A673 (cell line): ENCODE data around the gene IKBIP. TPM values are rescaled to one million over a fixed set of nuclear protein-coding genes. Genes with fewer than 3 reads are reported as not detected.

Experiments
- BruUV-seq: library from RNA; stranded (reverse); fragments of 400-500 nt; replicated peaks from 2 replicates; lab custom pipeline; 2021; lab: Mats Ljungman, UMichigan
- CTCF ChIA-PET: fragments of 300-600 bp; sonication (Branson Sonifier 250); formaldehyde crosslinking; loops from one replicate; lab custom pipeline; 2022; ENCODE audit warnings: antibody characterized with exemption; lab: Charles Lee
- POLR2A ChIA-PET: fragments of 300-600 bp; sonication (Branson Sonifier 250); formaldehyde crosslinking; loops from one replicate; lab custom pipeline; 2022; ENCODE audit warnings: antibody characterized with exemption; ENCODE audit not compliant: low non-redundant PET; lab: Charles Lee
- DNase-seq: peaks from one replicate; pipeline ENCODE4 v3.0.0-alpha.2; 2015; ENCODE audit warnings: low spot score
- H3K27ac ChIP-seq: fragments of 200-600 bp; sonication (generic); 2 replicates; pipeline ENCODE4 v1.5.1; 2016; ENCODE audit warnings: mixed run types, low read depth, mild to moderate bottlenecking, mixed read lengths, antibody characterized with exemption, low read length; ENCODE audit not compliant: poor library complexity, severe bottlenecking
- H3K27me3 ChIP-seq: fragments of 200-600 bp; sonication (generic); replicated peaks from 2 replicates; pipeline ENCODE4 v1.6.1; 2017; ENCODE audit warnings: mixed run types, low read depth, mild to moderate bottlenecking, mixed read lengths, antibody characterized with exemption, low read length; ENCODE audit not compliant: insufficient read depth, poor library complexity
- H3K36me3 ChIP-seq: fragments of 200-600 bp; sonication (generic); 2 replicates; pipeline ENCODE4 v1.6.1; 2016; ENCODE audit warnings: mixed run types, mild to moderate bottlenecking, mixed read lengths, antibody characterized with exemption, low read length; ENCODE audit not compliant: insufficient read depth, poor library complexity, severe bottlenecking
- H3K4me1 ChIP-seq: fragments of 200-600 bp; sonication (generic); 2 replicates; pipeline ENCODE4 v1.6.1; 2017; ENCODE audit warnings: mixed run types, mild to moderate bottlenecking, mixed read lengths, antibody characterized with exemption, low read length; ENCODE audit not compliant: insufficient read depth, poor library complexity, severe bottlenecking
- H3K4me3 ChIP-seq: fragments of 200-600 bp; sonication (generic); 2 replicates; pipeline ENCODE4 v1.5.1; 2016; ENCODE audit warnings: low read depth, mixed run types, mild to moderate bottlenecking, mixed read lengths, low read length; ENCODE audit not compliant: poor library complexity, severe bottlenecking
- H3K9me3 ChIP-seq: fragments of 200-600 bp; sonication (generic); 2 replicates; pipeline ENCODE4 v1.6.1; 2016; ENCODE audit warnings: mixed run types, low read depth, mild to moderate bottlenecking, mixed read lengths, antibody characterized with exemption, low read length; ENCODE audit not compliant: poor library complexity, severe bottlenecking
- CTCF ChIP-seq: fragments of 300-800, 200-600 bp; sonication (generic); conservative IDR thresholded peaks from 2 replicates; pipeline ENCODE4 v1.5.1; 2017; ENCODE audit warnings: low read depth, mild to moderate bottlenecking, antibody characterized with exemption, low read length, moderate library complexity, mixed read lengths
- EZH2 ChIP-seq: fragments of 200-600 bp; sonication (generic); IDR thresholded peaks from 2 replicates; pipeline ENCODE4 v1.6.1; 2017; ENCODE audit warnings: borderline replicate concordance, low read depth, mild to moderate bottlenecking, mixed read lengths, antibody characterized with exemption, low read length; ENCODE audit not compliant: poor library complexity, severe bottlenecking
- intact Hi-C: fragments of 100-400 bp; cut with micrococcal nuclease; formaldehyde crosslinking; loops from one replicate; pipeline ENCODE4 v1.10.0; 2022; ENCODE audit not compliant: unreplicated experiment
- total RNA-seq: library from RNA; stranded (reverse); gene quantifications from 2 replicates; pipeline ENCODE4 v1.2.3, GENCODE V29; 2021

Gene IKBIP
- total RNA-seq, 1 experiment from 2014 or later, result 23.2 TPM

GRCh38 chr12:98653866-98654493 is 9.4 kb upstream of the IKBIP start:
- no peaks in the 10 kb centered on the region for H3K9me3 ChIP-seq
- no peak overlapping the region for H3K27ac ChIP-seq
- CTCF ChIA-PET, result interaction anchor here (1.4 kb wide), 1 partner anchor 87 kb away, joined by 6 read pairs; no protein-coding TSS in a partner anchor
- H3K27me3 ChIP-seq, result no peaks in the 10 kb centered on the region
- intact Hi-C loops, result loop anchor here (2.0 kb wide), 2 partner anchors 87 to 237 kb away; no protein-coding TSS in a partner anchor
- BruUV-seq, result no TSS peak
- H3K4me1 ChIP-seq, result no peaks in the 10 kb centered on the region
- H3K36me3 ChIP-seq, result peaks cover 33% of the 10 kb centered on the region
- peak; percentile 81 for DNase-seq
- POLR2A ChIA-PET, result interaction anchor here (0.6 kb wide), 1 partner anchor 9 kb away, joined by 3 read pairs; no protein-coding TSS in a partner anchor
- no peak for TF ChIP-seq EZH2
- peak; percentile 67 for TF ChIP-seq CTCF
- no peak overlapping the region for H3K4me3 ChIP-seq

- CTCF ChIA-PET, result no interaction called here
- intact Hi-C loops, result no loop called here
- peaks cover 7% of the 10 kb centered on the region for H3K4me1 ChIP-seq
These were observed 6.7 kb upstream of the IKBIP start for GRCh38 chr12:98651328-98651727.

GRCh38 chr12:98646294-98647090 is 1.9 kb upstream of the IKBIP start:
- no TSS peak for BruUV-seq
- intact Hi-C loops, result no loop called here
- ChIA-PET CTCF (no interaction called here), POLR2A (no interaction called here)
- H3K36me3 ChIP-seq, result peaks cover 33% of the 10 kb centered on the region
- TF ChIP-seq CTCF (peak; percentile 35), EZH2 (no peak)
- H3K4me3 ChIP-seq, result peak overlapping the region; percentile 85
- peaks cover 10% of the 10 kb centered on the region for H3K4me1 ChIP-seq
- H3K9me3 ChIP-seq, result no peaks in the 10 kb centered on the region
- H3K27ac ChIP-seq, result no peak overlapping the region
- H3K27me3 ChIP-seq, result no peaks in the 10 kb centered on the region
- peak; percentile 60 for DNase-seq

More at GRCh38 chr12:98651328-98651727, 6.7 kb upstream of the IKBIP start:
- DNase-seq, result no peak
- no TSS peak for BruUV-seq
- POLR2A ChIA-PET, result no interaction called here
- no peak for TF ChIP-seq CTCF
- no peak for TF ChIP-seq EZH2
- Histone ChIP-seq H3K9me3 (no peaks in the 10 kb centered on the region), H3K36me3 (peaks cover 33% of the 10 kb centered on the region), H3K4me3 (no peak overlapping the region), H3K27ac (no peak overlapping the region), H3K27me3 (no peaks in the 10 kb centered on the region)
